Activated CD4-positive, alpha-beta T cell treated with anti-CD3 and anti-CD28 coated beads, Interleukin-2, amount 10 ng/mL, durations not matched to agents 7 days and 5 days (primary cell): ENCODE data around the gene TMEM106A. TPM values are rescaled to one million over a fixed set of nuclear protein-coding genes. Genes with fewer than 3 reads are reported as not detected.
"Not testable (repeated sequence)": the region's sequence is repeated elsewhere in the genome, so short reads cannot be mapped to it uniquely, and the experiment has no call there.

Experiments
- CTCF ChIA-PET: fragments of 350-600 bp; sonication (Branson Sonifier 250); formaldehyde crosslinking; loops from one replicate; lab custom pipeline; 2021; ENCODE audit warnings: antibody characterized with exemption; lab: Charles Lee
- POLR2A ChIA-PET: fragments of 350-600 bp; sonication (Branson Sonifier 250); formaldehyde crosslinking; loops from one replicate; lab custom pipeline; 2021; ENCODE audit warnings: antibody characterized with exemption; lab: Charles Lee
- DNase-seq: peaks from one replicate; pipeline ENCODE4 v3.0.0-alpha.2; 2020
- H3K27ac Mint-ChIP-seq: one replicate; pipeline ENCODE4 v1.8.0; 2021; ENCODE audit warnings: mild to moderate bottlenecking, moderate library complexity, mixed read lengths
- H3K27me3 Mint-ChIP-seq: one replicate; pipeline ENCODE4 v1.8.0; 2021; ENCODE audit warnings: mixed read lengths
- H3K36me3 Mint-ChIP-seq: one replicate; pipeline ENCODE4 v1.8.0; 2021; ENCODE audit warnings: low read depth, mixed read lengths
- H3K4me1 Mint-ChIP-seq: one replicate; pipeline ENCODE4 v1.8.0; 2021; ENCODE audit warnings: mixed read lengths
- H3K4me3 Mint-ChIP-seq: one replicate; pipeline ENCODE4 v1.8.0; 2021; ENCODE audit warnings: mild to moderate bottlenecking, moderate library complexity, mixed read lengths
- H3K9me3 Mint-ChIP-seq: one replicate; pipeline ENCODE4 v1.8.0; 2021; ENCODE audit warnings: mixed read lengths
- total RNA-seq, 2 experiments: library from RNA; stranded (reverse); gene quantifications; one replicate each; pipeline ENCODE4 v1.2.3, GENCODE V29; 2021

TMEM106A gene
- total RNA-seq, 2 experiments from 2014 or later, result 11.7 to 11.8 TPM

DNA sequence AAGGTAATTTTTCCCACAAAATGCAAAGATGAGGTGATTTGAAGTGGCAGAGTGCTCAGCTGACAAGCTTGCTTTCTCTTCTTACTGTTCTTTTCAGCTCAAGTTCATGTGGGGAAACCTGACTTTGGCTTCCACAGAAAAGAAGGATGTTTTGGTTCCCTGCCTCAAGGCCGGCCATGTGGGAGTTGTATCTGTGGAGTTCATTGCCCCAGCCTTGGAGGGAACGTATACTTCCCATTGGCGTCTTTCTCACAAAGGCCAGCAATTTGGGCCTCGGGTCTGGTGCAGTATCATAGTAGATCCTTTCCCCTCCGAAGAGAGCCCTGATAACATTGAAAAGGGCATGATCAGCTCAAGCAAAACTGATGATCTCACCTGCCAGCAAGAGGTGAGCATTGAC is 18.4 kb upstream of the TMEM106A start:
- H3K36me3 Mint-ChIP-seq, result peaks cover 60% of the 10 kb centered on the region
- no peak overlapping the region for H3K27ac Mint-ChIP-seq
- no peak for DNase-seq
- no peaks in the 10 kb centered on the region for H3K4me1 Mint-ChIP-seq
- no peak overlapping the region for H3K4me3 Mint-ChIP-seq
- H3K9me3 Mint-ChIP-seq, result no peaks in the 10 kb centered on the region
- ChIA-PET POLR2A (no interaction called here), CTCF (interaction anchor here (0.6 to 1.6 kb wide), 3 partner anchors 23 to 122 kb away, joined by 3 to 4 read pairs (median 3); no protein-coding TSS in a partner anchor)
- H3K27me3 Mint-ChIP-seq, result no peaks in the 10 kb centered on the region

DNA sequence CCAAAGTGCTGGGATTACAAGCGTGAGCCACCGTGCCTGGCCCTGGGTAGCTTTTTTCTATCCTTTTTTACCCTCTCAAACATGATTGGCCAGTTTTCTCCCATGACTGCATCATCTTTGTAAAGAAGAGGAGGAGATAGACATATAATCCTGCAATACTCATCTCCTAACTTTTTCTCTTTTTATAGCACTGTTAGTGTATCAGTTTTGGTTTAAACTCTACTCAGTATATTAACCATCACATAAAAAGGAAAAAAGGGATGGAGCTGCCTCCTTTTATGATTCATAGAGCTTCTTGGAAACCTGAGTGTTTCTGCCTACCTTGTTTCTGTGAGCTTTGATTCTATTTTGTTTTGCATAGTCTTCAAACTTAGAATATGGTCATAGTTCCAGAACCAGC is 12.0 kb upstream of the TMEM106A start:
- no peaks in the 10 kb centered on the region for H3K27me3 Mint-ChIP-seq
- no peaks in the 10 kb centered on the region for H3K4me1 Mint-ChIP-seq
- H3K36me3 Mint-ChIP-seq, result peaks cover 43% of the 10 kb centered on the region
- ChIA-PET CTCF (interaction anchor here (1.0 to 1.7 kb wide), 2 partner anchors 13 to 169 kb away, joined by 4 to 11 read pairs; partner anchors contain the start of gene TMEM106A), POLR2A (interaction anchor here (1.0 kb wide), 1 partner anchor 116 kb away, joined by 4 read pairs; no protein-coding TSS in a partner anchor)
- no peak overlapping the region for H3K4me3 Mint-ChIP-seq
- H3K27ac Mint-ChIP-seq, result no peak overlapping the region
- no peak for DNase-seq
- H3K9me3 Mint-ChIP-seq, result no peaks in the 10 kb centered on the region

DNA sequence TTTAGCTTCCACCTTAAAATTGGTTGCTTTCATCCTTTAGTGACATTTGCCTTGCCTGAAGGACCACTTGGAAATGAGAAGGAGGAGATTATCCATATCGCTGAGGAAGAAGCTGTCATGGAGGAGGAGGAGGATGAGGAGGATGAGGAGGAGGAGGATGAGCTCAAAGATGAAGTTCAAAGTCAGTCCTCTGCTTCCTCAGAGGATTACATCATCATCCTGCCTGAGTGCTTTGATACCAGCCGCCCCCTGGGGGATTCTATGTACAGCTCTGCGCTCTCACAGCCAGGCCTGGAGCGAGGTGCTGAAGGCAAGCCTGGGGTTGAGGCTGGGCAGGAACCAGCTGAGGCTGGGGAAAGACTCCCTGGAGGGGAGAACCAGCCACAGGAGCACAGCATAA is 11.5 kb upstream of the TMEM106A start:
- ChIA-PET CTCF (interaction anchor here (1.7 kb wide), 1 partner anchor 13 kb away, joined by 11 read pairs; the partner anchor contains the start of gene TMEM106A), POLR2A (interaction anchor here (1.0 kb wide), 1 partner anchor 115 kb away, joined by 4 read pairs; no protein-coding TSS in a partner anchor)
- Mint-ChIP-seq H3K4me1 (no peaks in the 10 kb centered on the region), H3K4me3 (no peak overlapping the region), H3K36me3 (peaks cover 38% of the 10 kb centered on the region), H3K27me3 (no peaks in the 10 kb centered on the region), H3K9me3 (no peaks in the 10 kb centered on the region), H3K27ac (no peak overlapping the region)
- no peak for DNase-seq

DNA sequence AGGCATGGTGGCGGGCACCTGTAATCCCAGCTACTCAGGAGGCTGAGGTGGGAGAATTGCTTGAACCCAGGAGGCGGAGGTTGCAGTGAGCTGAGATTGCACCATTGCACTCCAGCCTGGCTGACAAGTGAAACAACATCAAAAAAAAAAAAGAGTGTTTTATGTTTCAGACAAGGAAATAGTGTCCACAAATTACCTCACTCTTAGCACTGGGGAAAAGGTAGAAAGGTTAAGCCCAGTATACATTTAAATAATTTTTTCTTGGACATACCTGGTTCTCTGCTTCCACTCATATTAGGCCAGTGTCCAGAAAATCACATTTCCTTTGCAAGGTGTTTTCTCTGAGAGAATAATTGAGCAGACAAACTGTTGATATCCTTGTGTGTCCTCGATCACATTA is 8.7 kb upstream of the TMEM106A start:
- H3K27me3 Mint-ChIP-seq, H3K4me1 Mint-ChIP-seq, POLR2A ChIA-PET, H3K27ac Mint-ChIP-seq, H3K4me3 Mint-ChIP-seq, DNase-seq, H3K9me3 Mint-ChIP-seq: not testable (repeated sequence)
- H3K36me3 Mint-ChIP-seq, result peaks cover 36% of the 10 kb centered on the region
- CTCF ChIA-PET, result interaction anchor here (1.0 to 1.1 kb wide), 2 partner anchors 9 to 11 kb away, joined by 3 to 4 read pairs; no protein-coding TSS in a partner anchor

DNA sequence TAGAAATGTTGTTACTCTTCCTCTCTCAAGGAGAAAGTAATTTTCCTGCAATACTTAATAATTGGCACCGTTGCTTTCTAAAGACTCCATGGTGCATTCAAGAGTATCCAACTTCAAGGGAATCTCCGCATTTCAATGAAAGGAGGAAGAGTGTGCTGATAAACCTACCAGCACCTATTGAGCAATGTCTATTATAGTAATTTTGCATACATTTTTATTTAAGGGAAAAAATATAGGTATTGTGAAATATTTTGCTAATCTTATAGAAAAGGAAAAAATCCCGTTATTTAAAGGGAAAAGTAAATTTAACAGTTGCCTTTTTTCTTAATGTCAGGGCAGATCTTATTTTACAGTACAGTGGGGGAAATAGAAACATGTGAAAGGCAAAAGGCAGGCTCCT is 1.1 kb upstream of the TMEM106A start:
- H3K9me3 Mint-ChIP-seq, result no peaks in the 10 kb centered on the region
- peaks cover 34% of the 10 kb centered on the region for H3K4me1 Mint-ChIP-seq
- H3K27ac Mint-ChIP-seq, result peak overlapping the region; percentile 87
- H3K36me3 Mint-ChIP-seq, result peaks cover 23% of the 10 kb centered on the region
- ChIA-PET POLR2A (no interaction called here), CTCF (interaction anchor here (1.5 kb wide), 1 partner anchor 26 kb away, joined by 7 read pairs; no protein-coding TSS in a partner anchor)
- no peaks in the 10 kb centered on the region for H3K27me3 Mint-ChIP-seq
- peak overlapping the region; percentile 95 for H3K4me3 Mint-ChIP-seq
- no peak for DNase-seq

DNA sequence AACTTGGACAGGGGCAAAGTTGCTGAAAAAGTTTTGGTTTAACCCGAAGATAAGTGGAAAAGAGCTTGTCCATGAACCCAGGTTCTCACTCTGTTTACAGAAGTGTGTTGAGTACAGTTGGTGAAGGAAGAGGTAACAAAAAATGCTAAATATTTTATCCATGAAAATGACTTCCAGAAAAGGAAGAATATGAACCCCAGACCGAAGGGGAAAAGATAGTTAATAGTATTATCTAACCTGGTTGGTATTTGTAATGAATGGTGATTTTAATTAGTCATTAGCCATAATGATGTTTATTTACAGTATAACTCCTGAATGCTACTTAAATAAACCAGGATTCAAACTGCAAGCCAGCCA is 574 bp upstream of the TMEM106A start:
- H3K27me3 Mint-ChIP-seq, result no peaks in the 10 kb centered on the region
- ChIA-PET CTCF (interaction anchor here (0.9 to 3.1 kb wide), 4 partner anchors 11 to 273 kb away, joined by 4 to 11 read pairs (median 6); partner anchors contain the start of gene DHX8), POLR2A (interaction anchor here (2.7 kb wide), 1 partner anchor 105 kb away, joined by 17 read pairs; no protein-coding TSS in a partner anchor)
- H3K9me3 Mint-ChIP-seq, result no peaks in the 10 kb centered on the region
- peak overlapping the region; percentile 95 for H3K4me3 Mint-ChIP-seq
- H3K36me3 Mint-ChIP-seq, result peaks cover 27% of the 10 kb centered on the region
- no peak for DNase-seq
- peaks cover 37% of the 10 kb centered on the region for H3K4me1 Mint-ChIP-seq
- H3K27ac Mint-ChIP-seq, result peak overlapping the region; percentile 87

DNA sequence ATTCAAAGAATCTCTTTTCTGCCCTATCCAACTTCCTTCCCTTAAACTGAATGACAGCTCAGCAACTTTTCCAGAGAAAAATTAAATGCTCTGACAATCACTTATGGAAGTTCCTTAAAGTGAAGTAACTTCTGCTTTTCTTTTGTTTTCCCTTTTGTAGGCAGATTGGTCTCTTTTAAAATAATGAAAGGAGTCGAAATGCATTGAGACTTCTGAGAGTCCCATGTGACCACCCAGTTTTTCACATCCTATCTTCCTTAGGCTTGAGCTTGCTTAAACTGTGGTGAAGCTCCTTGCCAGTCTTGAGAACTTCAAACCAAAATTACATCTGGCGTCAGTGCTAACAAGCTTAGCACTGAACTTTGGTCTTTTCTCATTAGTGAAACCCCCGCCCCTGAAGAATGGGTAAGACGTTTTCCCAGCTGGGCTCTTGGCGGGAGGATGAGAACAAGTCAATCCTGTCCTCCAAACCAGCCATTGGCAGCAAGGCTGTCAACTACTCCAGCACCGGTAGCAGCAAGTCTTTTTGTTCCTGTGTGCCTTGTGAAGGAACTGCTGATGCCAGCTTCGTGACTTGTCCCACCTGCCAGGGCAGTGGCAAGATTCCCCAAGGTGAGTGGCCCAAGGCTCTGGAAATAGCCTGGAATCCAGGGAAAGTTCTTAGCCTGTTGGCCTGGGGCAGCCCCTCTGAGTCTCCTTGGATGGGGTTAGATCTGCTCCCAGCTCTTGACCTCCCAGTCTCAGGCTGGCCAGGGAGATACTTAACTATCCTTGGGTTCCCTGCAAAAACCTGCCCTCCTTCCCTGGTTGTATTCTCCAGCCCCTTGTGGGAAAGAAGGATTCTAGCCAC is 1.2 kb downstream of the TMEM106A start:
- peaks cover 49% of the 10 kb centered on the region for H3K4me1 Mint-ChIP-seq
- peaks cover 34% of the 10 kb centered on the region for H3K36me3 Mint-ChIP-seq

DNA sequence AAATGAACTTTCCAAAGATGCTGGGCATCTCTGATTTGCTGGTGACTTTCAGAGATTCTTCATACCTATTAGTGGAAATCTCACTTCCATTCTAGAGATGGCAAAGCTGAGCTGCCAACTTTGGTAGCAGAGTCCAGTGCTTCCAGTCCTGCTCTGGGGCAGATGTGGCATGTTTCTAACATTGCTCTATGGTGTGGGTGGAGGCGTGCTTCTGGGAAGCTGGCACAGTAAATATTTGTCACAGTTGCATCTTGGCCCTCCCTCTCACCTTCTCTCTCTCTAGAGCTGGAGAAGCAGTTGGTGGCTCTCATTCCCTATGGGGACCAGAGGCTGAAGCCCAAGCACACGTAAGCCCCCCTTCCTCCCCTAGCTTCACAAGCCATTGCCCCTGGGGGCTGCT is 1.9 kb downstream of the TMEM106A start:
- Mint-ChIP-seq H3K4me3 (peak overlapping the region; percentile 95), H3K9me3 (no peaks in the 10 kb centered on the region), H3K36me3 (peaks cover 27% of the 10 kb centered on the region), H3K4me1 (peaks cover 51% of the 10 kb centered on the region), H3K27ac (peak overlapping the region; percentile 20), H3K27me3 (no peaks in the 10 kb centered on the region)
- ChIA-PET POLR2A (interaction anchor here (1.0 to 2.7 kb wide), 4 partner anchors 9 to 102 kb away, joined by 3 to 17 read pairs (median 5); no protein-coding TSS in a partner anchor), CTCF (interaction anchor here (0.8 to 3.1 kb wide), 5 partner anchors 9 to 97 kb away, joined by 3 to 11 read pairs (median 7); no protein-coding TSS in a partner anchor)
- no peak for DNase-seq

More for the DNA sequence above, 1.2 kb downstream of the TMEM106A start:
- Mint-ChIP-seq H3K27ac (peak overlapping the region; percentile 87), H3K9me3 (no peaks in the 10 kb centered on the region), H3K4me3 (peak overlapping the region; percentile 95), H3K27me3 (no peaks in the 10 kb centered on the region)
- DNase-seq, result peak; percentile 9
- CTCF ChIA-PET, result interaction anchor here (0.5 to 3.1 kb wide), 9 partner anchors 10 to 201 kb away, joined by 3 to 11 read pairs (median 5); no protein-coding TSS in a partner anchor
- POLR2A ChIA-PET, result interaction anchor here (0.6 to 2.7 kb wide), 4 partner anchors 9 to 103 kb away, joined by 3 to 17 read pairs (median 4); no protein-coding TSS in a partner anchor

DNA sequence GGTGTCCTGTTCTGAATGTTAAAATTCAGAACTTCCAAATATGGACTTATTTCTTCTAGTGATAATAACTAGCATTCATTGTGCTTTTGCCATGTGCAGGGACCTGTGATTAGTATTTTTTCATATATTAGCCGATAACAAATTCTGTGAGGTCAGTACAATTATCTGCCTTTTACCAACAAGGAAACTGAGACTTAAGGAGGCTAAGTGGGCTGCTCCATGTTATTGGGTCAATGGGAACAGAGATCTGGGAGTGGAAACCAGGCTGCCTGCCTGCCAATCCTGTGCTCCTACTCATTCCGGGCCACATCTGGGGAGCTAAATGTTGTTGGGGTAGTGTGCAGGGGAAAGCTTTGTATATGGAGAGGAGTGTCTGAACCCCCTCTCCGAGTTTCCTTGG is 3.7 kb downstream of the TMEM106A start:
- Mint-ChIP-seq H3K4me3 (no peak overlapping the region), H3K9me3 (no peaks in the 10 kb centered on the region), H3K36me3 (peaks cover 20% of the 10 kb centered on the region), H3K27ac (no peak overlapping the region), H3K27me3 (no peaks in the 10 kb centered on the region), H3K4me1 (peaks cover 51% of the 10 kb centered on the region)
- CTCF ChIA-PET, result no interaction called here
- POLR2A ChIA-PET, result interaction anchor here (1.8 kb wide), 1 partner anchor 100 kb away, joined by 7 read pairs; no protein-coding TSS in a partner anchor
- no peak for DNase-seq

DNA sequence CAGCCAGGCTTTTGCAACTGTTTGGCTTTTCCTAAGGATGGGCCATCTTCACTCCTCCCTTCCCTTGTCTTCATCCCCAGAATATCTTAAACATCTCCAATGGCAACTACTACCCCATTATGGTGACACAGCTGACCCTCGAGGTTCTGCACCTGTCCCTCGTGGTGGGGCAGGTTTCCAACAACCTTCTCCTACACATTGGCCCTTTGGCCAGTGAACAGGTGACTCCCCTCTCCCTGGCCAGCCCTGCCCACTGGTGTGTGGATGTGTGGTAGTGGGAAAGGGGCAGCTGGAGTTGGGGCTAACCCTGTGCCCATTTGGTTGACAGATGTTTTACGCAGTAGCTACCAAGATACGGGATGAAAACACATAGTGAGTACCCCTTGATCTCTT is 4.7 kb downstream of the TMEM106A start:
- Mint-ChIP-seq H3K4me3 (no peak overlapping the region), H3K4me1 (peaks cover 44% of the 10 kb centered on the region), H3K9me3 (no peaks in the 10 kb centered on the region), H3K27me3 (no peaks in the 10 kb centered on the region), H3K27ac (no peak overlapping the region), H3K36me3 (peaks cover 21% of the 10 kb centered on the region)
- ChIA-PET CTCF (interaction anchor here (1.1 kb wide), 1 partner anchor 8 kb away, joined by 3 read pairs; no protein-coding TSS in a partner anchor), POLR2A (no interaction called here)
- no peak for DNase-seq

DNA sequence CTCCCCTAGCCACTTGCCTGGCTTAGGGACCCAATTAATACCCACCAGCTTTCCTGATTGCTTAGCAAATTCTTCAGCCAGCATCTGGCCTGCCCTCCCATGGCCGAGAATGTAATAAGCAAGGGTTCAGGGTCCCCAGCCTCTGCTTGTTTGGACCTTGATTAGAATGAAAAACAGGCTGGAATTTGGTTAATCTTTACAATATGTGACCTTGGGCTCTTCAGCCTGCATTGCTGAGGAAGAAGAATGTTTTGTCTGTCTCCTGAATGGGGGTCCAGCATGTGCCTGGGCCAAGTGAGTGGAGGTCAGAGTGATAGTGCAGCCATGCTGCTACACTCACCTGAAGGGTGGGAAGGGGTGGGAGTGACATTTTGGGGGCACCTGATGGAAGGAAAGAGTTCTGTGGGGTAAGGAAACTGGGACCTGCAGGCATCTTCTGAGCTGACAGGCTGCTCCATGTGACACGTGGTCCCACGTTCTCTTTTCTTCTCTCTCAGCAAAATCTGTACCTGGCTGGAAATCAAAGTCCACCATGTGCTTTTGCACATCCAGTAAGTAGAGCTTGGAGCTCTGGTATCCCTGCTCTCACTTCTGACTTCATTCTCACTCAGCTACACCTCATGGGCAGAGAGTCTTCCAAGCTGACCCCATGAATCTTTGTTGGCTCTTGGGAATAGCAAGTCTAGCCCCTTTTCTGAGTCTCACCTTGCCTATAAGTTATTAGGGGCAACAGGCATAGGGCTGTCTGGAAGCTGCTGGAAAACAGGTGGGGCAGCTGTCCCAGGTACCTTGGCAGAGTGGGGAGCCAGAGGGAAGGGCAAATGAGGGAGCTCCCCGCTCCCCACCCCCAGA is 5.3 kb downstream of the TMEM106A start:
- Mint-ChIP-seq H3K27me3 (no peaks in the 10 kb centered on the region), H3K4me3 (no peak overlapping the region), H3K27ac (peak overlapping the region; percentile 67), H3K36me3 (peaks cover 21% of the 10 kb centered on the region), H3K9me3 (no peaks in the 10 kb centered on the region), H3K4me1 (peaks cover 43% of the 10 kb centered on the region)
- POLR2A ChIA-PET, result interaction anchor here (1.5 kb wide), 1 partner anchor 98 kb away, joined by 3 read pairs; no protein-coding TSS in a partner anchor
- CTCF ChIA-PET, result interaction anchor here (0.6 to 1.1 kb wide), 5 partner anchors 8 to 1211 kb away, joined by 3 to 4 read pairs (median 3); no protein-coding TSS in a partner anchor
- DNase-seq, result no peak
